ENCODE results near the gene ETFDH. TPM values are rescaled to one million over a fixed set of nuclear protein-coding genes. Genes with fewer than 3 reads are reported as not detected.
"Not testable (repeated sequence)": the region's sequence is repeated elsewhere in the genome, so short reads cannot be mapped to it uniquely, and the experiment has no call there.

Gene ETFDH
- total RNA-seq, 1 donor from 2014 or later = 12.3 TPM

DNA sequence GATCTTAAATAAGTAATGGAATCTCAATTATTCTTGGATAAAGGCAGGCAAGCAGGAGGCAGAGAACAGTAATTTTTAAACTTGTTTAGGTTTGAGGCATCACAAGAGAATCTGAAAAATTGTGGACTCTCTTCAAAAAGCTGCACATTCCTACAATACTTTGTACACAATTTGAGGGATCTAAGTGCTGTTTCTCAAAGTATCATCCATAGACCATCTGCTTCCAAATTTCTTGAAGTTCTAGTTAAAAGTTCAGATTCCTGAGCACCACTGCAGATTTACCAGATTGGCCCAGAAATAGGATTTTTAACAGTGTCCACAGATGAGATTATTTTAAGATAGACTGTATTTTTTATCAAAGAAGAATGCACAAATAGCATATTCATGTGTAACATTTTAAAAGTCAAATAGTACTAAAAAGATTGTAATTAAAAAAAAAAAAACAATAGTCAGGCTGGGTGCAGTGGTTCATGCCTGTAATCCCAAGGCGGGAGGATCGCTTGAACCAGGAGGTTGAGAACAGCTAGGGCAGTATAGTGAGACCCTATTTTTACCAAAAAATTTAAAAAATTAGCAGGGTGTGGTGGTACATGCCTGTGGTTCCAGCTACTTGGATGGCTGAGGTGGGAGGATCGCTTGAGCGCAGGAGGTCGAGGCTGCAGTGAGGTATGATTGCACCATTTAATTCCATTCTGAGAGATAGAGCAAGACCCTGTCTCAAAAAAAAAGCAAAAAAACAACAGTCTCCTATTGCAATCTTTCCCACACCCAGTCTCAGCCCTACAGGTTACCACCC lies 82.5 kb downstream of the ETFDH start:
- no peak for DNase-seq (ENCODE audit: low read depth in 2 of 2)

- DNase-seq (ENCODE audit: low read depth in 2 of 2) = not testable (repeated sequence)
These were observed 83.7 kb downstream of the ETFDH start for GRCh38 chr4:158755819-158756218.

DNA sequence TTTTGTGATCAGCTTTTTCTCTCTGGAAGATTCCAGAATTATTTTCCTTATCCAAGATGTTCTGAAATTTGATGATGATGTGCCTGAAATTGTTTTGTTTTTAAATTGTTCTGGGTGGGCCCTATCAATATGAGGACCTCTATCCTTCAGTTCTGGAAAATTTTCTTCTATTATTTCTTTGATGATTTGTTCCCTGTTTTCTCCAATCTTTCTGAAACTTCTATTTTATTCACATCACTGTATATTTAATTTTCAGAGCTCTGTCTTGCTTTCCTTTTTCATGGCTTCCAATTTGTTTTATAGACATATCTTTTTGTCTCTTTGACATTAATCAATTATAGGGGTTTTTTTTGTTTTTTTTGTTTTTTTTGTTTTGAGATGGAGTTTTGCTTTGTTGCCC lies 84.5 kb downstream of the ETFDH start:
- no peak for DNase-seq (ENCODE audit: low read depth in 2 of 2)

- no peak for DNase-seq (ENCODE audit: low read depth in 2 of 2)
These were observed 86.0 kb downstream of the ETFDH start for GRCh38 chr4:158758142-158758541.

DNA sequence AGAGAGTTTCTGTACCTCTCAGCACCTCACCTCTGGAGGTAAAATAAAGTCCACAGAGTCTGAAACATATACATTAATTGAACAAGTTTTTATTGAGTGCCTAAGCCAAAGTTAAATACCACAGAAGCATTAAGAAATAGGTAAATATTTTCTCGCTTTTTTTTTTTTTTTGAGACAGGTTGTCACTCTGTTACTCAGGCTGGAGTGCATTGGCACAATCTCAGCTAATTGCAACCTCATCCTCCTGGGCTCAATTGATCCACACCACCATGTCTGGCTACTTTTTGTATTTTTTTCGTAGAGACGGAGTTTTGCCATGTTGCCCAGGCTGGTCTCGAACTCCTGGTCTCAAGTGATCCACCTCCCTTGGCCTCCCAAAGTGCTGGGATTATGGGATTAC lies 86.6 kb downstream of the ETFDH start:
- DNase-seq (ENCODE audit: low read depth in 2 of 2) = no peak

Other genes starting within 250 kb of the ETFDH start
- 0.22 TPM in 1 of 2 replicates, not detected in the other for gene RXFP1, start 150.4 kb upstream of the ETFDH start, total RNA-seq
- gene C4orf46, start 409 bp upstream of the ETFDH start, total RNA-seq = 4.4 and 6.5 TPM in 2 replicates
- gene PPID, start 51.1 kb downstream of the ETFDH start, total RNA-seq = 13.9 and 15.9 TPM in 2 replicates
- gene FNIP2, start 96.7 kb downstream of the ETFDH start, total RNA-seq = 21.6 and 42.3 TPM in 2 replicates

All from lung microvascular endothelial cell (primary cell).